Progenitor cell of endocrine pancreas (in vitro differentiated cells): Measurements from ENCODE around the gene DAP. TPM values are rescaled to one million over a fixed set of nuclear protein-coding genes. Genes with fewer than 3 reads are reported as not detected.

Source experiments
- DNase-seq: peaks from one replicate; pipeline ENCODE4 v3.0.0; 2021; ENCODE audit warnings: low spot score; ENCODE audit not compliant: unreplicated experiment
- H3K27ac Mint-ChIP-seq: 2 replicates; pipeline ENCODE4 v1.8.0; 2021; ENCODE audit warnings: mild to moderate bottlenecking, moderate library complexity, mixed read lengths
- H3K27me3 Mint-ChIP-seq: 2 replicates; pipeline ENCODE4 v1.8.0; 2021; ENCODE audit warnings: mixed read lengths
- H3K36me3 Mint-ChIP-seq: 2 replicates; pipeline ENCODE4 v1.8.0; 2022; ENCODE audit warnings: mixed read lengths; ENCODE audit not compliant: insufficient read depth
- H3K4me1 Mint-ChIP-seq: 2 replicates; pipeline ENCODE4 v1.8.0; 2021; ENCODE audit warnings: low read depth, mixed read lengths
- H3K4me3 Mint-ChIP-seq: 2 replicates; pipeline ENCODE4 v1.8.0; 2021; ENCODE audit warnings: low read depth, mild to moderate bottlenecking, moderate library complexity, mixed read lengths
- H3K9me3 Mint-ChIP-seq: 2 replicates; pipeline ENCODE4 v1.8.0; 2021; ENCODE audit warnings: low read depth, mixed read lengths
- total RNA-seq: library from RNA; stranded (reverse); gene quantifications from 2 replicates; pipeline ENCODE4 v1.2.1, GENCODE V29; 2021
- TF ChIP-seq, protein P1 (sequence below): fragments of 200-600 bp; sonication (generic); IDR thresholded peaks from one replicate; pipeline ENCODE4 v1.5.0; 2021; ENCODE audit warnings: antibody characterized with exemption, mild to moderate bottlenecking; ENCODE audit not compliant: unreplicated experiment

DAP gene
- total RNA-seq, 1 donor from 2014 or later, result 91.1 TPM

DNA sequence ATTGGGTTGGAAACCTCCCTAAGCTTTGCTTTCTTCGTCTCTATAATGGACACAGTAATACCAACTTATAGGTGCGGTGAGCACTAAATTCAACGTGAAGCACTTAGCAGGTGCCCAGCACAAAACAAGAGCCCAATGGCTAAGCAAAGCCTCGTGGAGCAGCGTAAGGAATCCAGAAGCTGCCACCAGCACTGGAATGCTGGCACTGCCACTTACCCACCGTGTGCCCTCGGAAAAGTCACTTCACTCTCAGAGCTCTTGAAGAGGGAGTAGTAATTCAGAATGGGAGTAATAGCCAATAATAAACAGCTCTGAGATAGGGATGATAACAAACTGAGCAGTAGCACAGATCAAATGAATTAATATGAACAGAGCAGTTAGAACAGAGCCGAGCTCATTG, 16.4 kb downstream of the DAP start:
- no peak for DNase-seq
- Mint-ChIP-seq H3K9me3 (peaks cover 32% of the 10 kb centered on the region), H3K27me3 (no peaks in the 10 kb centered on the region), H3K36me3 (peaks cover 70% of the 10 kb centered on the region), H3K4me1 (peaks cover 20% of the 10 kb centered on the region), H3K4me3 (no peak overlapping the region), H3K27ac (no peak overlapping the region)
- TF ChIP-seq, protein P1, sequence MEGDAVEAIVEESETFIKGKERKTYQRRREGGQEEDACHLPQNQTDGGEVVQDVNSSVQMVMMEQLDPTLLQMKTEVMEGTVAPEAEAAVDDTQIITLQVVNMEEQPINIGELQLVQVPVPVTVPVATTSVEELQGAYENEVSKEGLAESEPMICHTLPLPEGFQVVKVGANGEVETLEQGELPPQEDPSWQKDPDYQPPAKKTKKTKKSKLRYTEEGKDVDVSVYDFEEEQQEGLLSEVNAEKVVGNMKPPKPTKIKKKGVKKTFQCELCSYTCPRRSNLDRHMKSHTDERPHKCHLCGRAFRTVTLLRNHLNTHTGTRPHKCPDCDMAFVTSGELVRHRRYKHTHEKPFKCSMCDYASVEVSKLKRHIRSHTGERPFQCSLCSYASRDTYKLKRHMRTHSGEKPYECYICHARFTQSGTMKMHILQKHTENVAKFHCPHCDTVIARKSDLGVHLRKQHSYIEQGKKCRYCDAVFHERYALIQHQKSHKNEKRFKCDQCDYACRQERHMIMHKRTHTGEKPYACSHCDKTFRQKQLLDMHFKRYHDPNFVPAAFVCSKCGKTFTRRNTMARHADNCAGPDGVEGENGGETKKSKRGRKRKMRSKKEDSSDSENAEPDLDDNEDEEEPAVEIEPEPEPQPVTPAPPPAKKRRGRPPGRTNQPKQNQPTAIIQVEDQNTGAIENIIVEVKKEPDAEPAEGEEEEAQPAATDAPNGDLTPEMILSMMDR, result no peak

DNA sequence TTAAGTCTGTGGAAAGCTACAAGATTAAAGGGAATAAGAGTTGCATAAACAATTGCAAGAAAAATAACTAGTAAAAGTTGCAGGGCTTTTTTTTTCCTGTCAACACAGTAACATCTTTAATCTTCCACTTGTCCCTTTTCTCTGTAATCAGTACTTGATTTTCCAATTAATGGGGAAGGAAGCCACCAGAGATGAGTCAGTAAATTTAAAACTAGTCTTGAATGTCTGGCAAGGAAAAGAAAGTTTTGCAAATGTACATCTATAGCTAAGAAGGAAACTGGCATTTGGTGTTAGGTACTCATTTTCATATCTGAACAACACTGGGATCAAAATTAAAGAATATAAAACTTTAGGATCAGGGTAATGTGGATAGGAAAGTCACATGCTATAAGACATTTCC, 17.1 kb downstream of the DAP start:
- peaks cover 32% of the 10 kb centered on the region for H3K9me3 Mint-ChIP-seq
- H3K4me1 Mint-ChIP-seq, result peaks cover 19% of the 10 kb centered on the region
- H3K4me3 Mint-ChIP-seq, result no peak overlapping the region
- no peak for DNase-seq
- H3K27ac Mint-ChIP-seq, result no peak overlapping the region
- no peaks in the 10 kb centered on the region for H3K27me3 Mint-ChIP-seq
- peaks cover 73% of the 10 kb centered on the region for H3K36me3 Mint-ChIP-seq
- TF ChIP-seq, protein P1, result no peak

GRCh38 chr5:10743526-10743925, 17.5 kb downstream of the DAP start:
- Mint-ChIP-seq H3K4me3 (no peak overlapping the region), H3K27ac (no peak overlapping the region), H3K9me3 (peaks cover 33% of the 10 kb centered on the region), H3K36me3 (peaks cover 75% of the 10 kb centered on the region), H3K27me3 (no peaks in the 10 kb centered on the region), H3K4me1 (peaks cover 16% of the 10 kb centered on the region)
- TF ChIP-seq, protein P1, result no peak
- no peak for DNase-seq

GRCh38 chr5:10741661-10742060, 19.4 kb downstream of the DAP start:
- peaks cover 34% of the 10 kb centered on the region for H3K9me3 Mint-ChIP-seq
- TF ChIP-seq, protein P1, result no peak
- H3K27ac Mint-ChIP-seq, result no peak overlapping the region
- H3K36me3 Mint-ChIP-seq, result peaks cover 73% of the 10 kb centered on the region
- H3K4me3 Mint-ChIP-seq, result no peak overlapping the region
- H3K4me1 Mint-ChIP-seq, result peaks cover 2% of the 10 kb centered on the region
- H3K27me3 Mint-ChIP-seq, result no peaks in the 10 kb centered on the region
- no peak for DNase-seq

DNA sequence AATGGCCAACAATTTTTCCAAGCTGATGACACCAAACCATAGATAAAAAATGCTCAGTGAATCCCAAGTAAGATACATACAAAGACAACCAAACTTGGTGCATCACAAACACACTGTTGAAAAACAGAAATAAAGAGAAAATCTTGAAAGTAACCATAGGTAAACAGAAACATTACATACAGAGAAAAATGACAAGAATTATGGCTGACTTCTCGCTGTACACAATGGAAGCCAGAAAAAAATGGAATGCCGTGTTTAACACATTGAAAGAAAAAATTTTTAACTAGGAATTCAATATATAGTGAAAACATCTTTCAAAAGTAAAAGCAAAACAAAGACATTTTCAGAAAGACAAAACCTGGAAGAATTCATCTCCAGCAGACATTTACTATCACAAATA, 20.6 kb downstream of the DAP start:
- peaks cover under 1% of the 10 kb centered on the region for H3K4me1 Mint-ChIP-seq
- DNase-seq, result no peak
- H3K27me3 Mint-ChIP-seq, result no peaks in the 10 kb centered on the region
- no peak overlapping the region for H3K27ac Mint-ChIP-seq
- H3K36me3 Mint-ChIP-seq, result peaks cover 64% of the 10 kb centered on the region
- peaks cover 34% of the 10 kb centered on the region for H3K9me3 Mint-ChIP-seq
- no peak overlapping the region for H3K4me3 Mint-ChIP-seq
- TF ChIP-seq, protein P1, result no peak
